GM19239 (cell line): ENCODE data around the gene CYP3A4.
"Not testable (repeated sequence)": the region's sequence is repeated elsewhere in the genome, so short reads cannot be mapped to it uniquely, and the experiment has no call there.

Source experiments
- DNase-seq: peaks from one replicate; pipeline ENCODE4 v3.0.0; 2011; ENCODE audit warnings: low spot score; ENCODE audit not compliant: insufficient read length
- FAIRE-seq: peaks from 2 replicates; lab custom pipeline; 2011; peaks lifted over from hg19 to GRCh38; lab: Jason Lieb, UNC

CYP3A4 gene

DNA sequence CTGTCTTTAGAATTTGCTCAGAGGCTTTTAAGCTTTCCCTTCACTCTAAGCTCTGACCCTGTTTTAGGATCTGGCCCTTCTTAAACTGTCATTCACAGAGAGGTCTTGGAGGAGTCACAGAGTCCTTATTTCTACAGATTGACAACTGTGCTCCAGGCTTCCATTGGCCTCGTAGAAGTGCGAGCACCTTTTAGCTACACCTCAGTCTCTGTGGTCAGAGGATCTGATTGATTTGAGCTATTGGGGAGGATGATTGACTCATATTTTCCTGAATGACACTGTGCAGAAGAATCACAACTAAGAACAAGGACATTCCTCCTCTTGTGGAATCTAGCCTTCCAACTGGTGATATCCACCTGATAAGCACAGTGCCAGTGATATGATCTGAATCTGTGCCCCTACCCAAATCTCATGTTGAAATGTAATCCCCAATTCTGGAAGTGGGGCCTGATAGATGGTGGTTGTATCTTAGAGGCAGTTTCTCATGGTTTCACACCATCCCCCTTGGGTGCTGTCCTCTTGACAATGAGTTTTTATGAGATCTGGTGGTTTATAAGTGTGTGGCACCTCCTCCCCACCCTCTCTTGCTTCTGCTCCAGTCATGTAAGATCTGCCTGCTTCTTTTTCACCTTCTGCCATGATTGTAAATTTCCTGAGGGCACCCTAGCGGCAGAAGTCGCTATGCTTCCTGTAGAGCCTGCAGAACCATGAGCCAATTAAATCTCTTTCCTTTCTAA is 52.2 kb downstream of the CYP3A4 start:
- DNase-seq (no peak), FAIRE-seq (no peak)

DNA sequence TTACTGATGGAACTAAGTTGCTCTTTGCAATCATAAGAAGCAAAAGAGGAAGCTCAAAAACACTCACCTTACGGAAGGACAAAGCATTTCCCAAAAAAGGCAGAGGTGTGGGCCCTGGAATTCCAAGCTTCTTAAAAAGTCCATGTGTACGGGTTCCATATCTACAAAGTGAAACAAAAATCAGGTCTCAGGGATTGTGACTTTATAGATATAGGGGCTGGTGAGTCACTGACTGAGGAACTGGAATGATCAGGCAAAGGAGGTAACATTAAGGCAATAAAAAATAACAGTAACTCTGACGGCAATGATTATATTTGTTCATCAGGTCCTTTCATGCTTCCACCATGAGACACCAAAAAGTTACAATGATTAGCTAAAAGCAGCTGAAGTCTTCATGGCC is 53.0 kb downstream of the CYP3A4 start:
- DNase-seq (no peak), FAIRE-seq (no peak)

- DNase-seq, result no peak
- FAIRE-seq, result no peak
Observed at GRCh38 chr7:99730238-99730810, 53.7 kb downstream of the CYP3A4 start.

DNA sequence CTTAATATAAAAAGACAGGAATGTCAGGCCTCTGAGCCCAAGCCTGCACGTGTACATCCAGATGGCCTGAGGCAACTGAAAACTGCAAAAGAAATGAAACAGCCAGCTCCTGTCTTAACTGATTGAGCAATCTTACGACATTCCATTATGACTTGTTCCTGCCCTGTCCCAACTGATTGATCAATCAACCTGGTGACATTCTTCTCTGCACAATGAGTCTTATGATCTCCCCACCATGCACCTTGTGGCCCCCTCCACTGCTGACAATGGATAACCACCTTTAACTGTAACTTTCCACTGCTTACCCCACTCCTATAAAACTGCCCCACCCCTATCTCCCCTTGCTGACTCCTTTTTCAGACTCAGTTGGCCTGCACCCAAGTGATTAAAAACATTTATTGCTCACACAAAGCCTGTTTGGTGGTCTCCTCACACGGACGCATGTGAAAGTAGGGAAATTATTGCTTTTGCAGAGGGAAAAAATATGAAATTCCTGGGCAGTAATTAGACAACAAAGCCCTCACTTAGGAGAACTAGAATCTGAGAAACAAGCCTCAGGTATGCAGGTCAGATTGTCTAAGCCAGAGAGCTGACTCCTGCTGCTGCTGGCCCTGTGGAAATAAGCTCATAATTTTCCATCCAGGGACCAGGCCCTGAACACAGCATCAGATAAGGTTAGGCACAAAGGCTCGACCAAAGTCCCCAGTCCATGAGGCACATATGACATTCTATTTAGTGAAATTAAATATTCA is 54.3 kb downstream of the CYP3A4 start:
- DNase-seq, result no peak
- no peak for FAIRE-seq

DNA sequence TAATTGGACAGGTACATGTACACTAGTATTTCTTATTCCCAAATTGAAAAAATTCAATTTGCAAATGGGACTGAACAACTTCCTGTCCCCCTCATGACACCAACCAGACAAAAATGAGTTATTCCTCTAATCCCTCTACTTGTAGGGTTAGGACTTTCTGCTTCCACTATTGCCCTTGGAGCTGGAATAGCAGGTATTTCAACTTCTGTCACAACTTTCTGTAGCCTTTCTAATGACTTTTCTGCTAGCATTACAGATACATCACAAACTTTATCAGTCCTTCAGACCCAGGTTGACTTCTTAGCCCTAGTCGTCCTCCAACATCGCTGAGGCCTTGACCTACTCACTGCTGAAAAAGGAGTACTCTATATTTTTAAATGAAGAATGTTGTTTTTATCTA is 55.4 kb downstream of the CYP3A4 start:
- no peak for FAIRE-seq

GRCh38 chr7:99723201-99723600 is 60.8 kb downstream of the CYP3A4 start:
- FAIRE-seq, DNase-seq: not testable (repeated sequence)

More for the DNA sequence above, 55.4 kb downstream of the CYP3A4 start:
- no peak for DNase-seq

DNA sequence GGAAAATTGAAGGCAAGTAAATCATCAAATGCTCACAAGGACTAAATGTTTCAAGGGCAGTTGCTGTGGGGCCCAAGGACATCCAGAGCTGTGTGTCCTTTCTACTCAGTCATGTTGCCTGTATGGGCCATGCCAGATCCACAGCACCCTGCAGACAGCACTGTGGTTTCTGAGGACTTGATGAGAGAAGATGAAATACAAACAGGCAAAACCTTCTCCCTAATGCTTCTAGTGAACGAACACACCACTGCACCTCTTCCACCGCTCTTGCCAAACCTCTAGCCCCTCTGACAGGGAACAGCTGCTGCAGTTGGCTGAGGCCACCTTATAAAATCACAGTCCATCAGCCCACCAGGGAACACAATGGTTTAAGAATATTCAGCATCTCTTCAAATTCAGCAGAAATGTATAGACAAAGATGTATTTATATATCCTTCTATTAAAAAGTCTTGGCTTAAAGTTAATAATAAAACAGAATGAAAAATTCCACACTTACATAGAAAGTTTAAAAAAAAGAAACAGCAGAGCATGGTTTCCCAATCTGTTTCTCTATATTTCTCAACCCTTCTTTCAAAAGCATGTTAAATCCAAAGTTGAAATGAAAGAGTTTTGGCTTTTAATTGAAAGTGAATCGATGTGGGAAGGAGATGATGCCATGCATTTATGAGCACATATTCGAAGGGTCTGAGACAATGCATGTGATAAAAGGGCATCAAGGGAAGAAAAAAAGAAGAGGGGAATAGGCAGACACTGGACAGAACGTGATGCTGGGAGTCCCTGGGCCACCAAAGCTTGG is 63.0 kb downstream of the CYP3A4 start:
- FAIRE-seq (no peak), DNase-seq (no peak)

DNA sequence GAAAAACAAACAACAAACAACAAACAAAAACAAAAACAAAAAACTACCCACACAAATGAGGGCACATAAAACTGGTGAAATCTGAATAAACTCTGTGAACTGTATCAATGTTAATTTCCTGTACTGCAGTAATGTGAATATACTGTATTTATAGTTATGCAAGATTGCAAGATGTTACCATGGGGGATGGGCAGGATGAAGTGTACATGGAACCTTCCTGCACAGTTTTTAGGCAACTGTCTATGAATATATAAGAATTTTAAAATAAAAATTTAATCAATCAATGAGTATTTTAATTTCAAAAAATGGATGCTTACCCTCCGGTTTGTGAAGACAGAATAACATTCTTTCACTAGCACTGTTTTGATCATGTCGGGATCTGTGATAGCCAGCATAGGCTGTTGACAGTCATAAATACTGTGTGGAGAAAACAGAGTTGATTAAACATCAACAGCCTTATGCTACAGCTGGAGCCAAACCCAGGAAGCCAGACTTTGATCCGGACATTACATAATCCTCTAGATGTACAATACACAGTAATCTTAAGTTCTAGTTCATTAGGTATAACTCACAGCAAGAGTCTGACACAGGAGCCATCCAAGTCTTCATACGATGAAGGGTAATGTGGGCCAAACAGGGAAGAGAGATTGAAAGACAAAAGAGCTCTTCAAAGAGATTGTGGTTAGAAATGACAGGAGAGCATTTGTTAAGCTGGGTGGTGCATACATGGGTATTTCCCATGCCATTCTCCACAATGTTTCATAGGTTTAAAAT is 63.8 kb downstream of the CYP3A4 start:
- no peak for DNase-seq
- FAIRE-seq, result no peak

DNA sequence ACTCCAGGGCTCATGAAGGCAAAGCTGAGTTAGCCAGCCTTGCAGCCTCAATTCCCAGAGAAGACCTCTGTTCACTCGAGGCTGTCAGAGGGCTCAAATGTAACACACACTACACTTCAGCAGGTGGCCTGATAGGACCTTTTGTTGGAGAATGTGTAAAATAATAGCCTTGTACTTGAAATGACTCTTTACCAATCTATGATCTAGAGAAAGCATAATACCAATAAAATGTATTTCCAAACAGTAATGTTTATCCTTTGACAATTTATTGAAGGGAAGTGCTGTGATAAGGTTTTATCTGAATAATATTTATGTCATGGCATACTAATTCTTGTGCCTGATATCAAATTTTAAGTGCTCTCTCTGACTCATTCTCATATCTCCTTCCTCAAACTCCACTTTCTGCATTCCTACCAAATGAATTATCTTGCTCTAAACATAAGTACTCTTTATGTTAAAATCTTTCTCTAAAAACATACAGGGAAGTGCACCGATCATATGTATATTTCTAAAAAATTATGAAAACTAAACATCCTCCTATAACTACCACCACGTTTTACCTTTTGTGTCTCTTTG is 69.9 kb downstream of the CYP3A4 start:
- FAIRE-seq, result no peak
- no peak for DNase-seq

GRCh38 chr7:99709838-99710578 is 74.0 kb downstream of the CYP3A4 start:
- FAIRE-seq (no peak), DNase-seq (no peak)

DNA sequence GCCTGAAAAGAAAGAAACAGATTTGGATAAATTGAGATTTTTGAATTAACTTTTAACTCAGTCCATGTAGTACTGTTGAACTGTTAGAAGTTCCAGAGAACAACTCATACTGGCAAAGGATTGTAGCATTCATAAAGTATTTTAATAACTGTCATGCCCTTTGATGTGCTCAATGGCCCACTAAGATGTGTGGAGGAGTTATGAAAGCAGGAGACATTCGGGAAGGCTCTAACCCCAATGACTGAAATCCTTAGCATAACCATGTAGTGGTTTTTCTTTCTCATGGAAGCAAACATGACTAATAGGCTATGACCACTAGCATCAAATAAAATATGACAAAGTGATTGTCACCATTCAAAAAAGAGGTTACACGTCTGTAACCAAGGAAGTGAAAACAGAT is 74.7 kb downstream of the CYP3A4 start:
- no peak for FAIRE-seq
- no peak for DNase-seq

GRCh38 chr7:99707096-99707495 is 76.9 kb downstream of the CYP3A4 start:
- no peak for FAIRE-seq
- DNase-seq, result no peak
